ENCODE data around the gene ALLC. TPM values are rescaled to one million over a fixed set of nuclear protein-coding genes. Genes with fewer than 3 reads are reported as not detected.

ALLC gene
- total RNA-seq, 1 donor from 2014 or later, result not detected

DNA sequence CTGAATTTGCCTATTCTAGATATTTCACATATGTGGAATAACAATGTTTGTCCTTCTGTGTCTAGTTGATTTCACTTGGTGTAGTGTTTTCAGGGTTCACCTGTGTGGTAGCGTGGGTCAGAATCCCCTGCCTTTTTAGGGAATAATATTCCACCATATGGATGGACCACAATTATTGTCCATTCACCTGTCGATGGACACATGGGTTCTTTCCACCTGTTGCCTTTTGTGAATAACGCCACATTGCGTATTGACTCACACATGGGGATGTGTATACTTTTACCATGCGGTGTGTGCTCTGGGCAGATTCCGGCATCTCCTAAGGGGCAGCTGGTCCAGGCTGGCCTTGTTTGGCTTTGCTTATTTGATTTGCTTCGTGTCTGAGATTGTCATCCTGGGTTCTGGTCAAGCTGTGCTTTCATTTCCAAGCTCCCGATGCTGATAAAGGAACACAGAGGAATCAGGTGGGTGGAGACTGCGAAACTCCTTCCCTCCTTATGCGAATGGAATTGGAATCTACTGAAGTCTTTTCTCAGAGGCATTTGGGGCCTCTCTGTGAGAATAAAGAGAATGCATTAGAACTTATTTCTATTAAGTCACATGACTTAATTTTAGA is 18.9 kb upstream of the ALLC start:
- intact Hi-C loops (cut with micrococcal nuclease), result no loop called here

DNA sequence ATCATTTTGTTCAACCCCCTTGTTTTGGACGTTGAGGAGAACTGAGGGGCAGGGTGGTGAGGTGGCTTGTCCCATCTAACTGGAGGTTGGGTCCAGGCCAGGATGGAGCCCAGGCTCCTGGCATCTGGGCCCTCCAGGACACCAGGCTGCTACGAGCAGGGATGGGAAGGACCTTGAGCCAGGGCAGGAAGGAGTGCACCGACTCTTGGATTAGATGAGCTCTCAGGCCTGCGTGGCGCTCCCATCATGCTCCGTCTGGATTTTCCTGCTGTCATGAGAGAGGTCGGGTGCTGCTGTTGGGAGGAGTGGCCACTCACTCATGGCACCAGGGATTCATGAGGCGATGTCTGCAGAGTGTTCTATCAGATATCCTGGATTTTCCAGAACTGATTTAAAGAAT is 18.3 kb upstream of the ALLC start:
- intact Hi-C loops (cut with micrococcal nuclease), result no loop called here

DNA sequence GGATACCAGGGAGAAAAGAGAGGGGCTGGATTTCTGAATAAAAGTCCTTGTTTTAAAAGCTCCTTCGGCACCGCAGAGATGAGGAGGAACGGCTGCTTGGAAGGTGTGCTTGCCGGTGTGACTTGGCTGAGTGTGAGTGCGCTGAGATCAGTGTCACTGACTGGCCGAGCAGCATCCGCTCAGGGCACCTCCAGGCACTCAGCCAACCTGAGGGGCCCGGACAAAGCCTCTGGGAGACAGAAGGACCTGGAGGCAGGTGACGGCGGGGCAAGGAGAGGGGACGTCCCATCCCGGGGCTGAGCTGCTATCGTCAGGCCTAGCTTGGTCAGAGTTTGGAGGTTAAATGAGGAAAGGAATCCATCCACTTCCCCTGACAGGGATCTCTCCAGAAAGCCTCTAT is 16.8 kb upstream of the ALLC start:
- intact Hi-C loops (cut with micrococcal nuclease), result no loop called here

DNA sequence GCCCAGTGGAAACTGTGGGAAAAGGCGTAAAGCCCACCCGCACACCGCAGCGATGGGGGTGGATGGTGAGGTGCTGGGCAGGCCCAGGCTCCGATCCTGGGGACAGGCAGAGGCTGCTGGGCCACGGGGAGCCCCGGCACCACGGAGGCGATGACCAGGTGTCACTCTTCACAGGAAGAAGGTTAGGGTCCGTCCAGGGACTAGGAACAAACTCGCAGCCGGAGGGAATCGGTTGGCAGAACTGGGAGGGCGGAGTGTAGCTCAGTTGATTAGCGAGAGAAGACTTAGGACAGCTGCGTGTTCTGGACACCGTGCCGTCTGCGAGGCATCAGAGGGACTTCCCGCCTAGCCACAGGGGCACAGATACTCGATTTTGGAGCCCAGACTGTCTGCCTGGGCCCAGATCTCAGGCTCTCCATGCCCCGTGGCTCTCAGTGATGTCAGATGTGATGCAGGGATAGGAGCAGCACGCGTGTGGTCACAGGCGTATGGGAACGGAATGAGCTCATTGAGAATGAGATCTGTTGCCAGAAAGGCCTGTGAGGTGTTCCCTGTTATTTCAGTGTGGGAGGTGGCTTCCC is 16.1 kb upstream of the ALLC start:
- intact Hi-C loops (cut with micrococcal nuclease), result no loop called here

DNA sequence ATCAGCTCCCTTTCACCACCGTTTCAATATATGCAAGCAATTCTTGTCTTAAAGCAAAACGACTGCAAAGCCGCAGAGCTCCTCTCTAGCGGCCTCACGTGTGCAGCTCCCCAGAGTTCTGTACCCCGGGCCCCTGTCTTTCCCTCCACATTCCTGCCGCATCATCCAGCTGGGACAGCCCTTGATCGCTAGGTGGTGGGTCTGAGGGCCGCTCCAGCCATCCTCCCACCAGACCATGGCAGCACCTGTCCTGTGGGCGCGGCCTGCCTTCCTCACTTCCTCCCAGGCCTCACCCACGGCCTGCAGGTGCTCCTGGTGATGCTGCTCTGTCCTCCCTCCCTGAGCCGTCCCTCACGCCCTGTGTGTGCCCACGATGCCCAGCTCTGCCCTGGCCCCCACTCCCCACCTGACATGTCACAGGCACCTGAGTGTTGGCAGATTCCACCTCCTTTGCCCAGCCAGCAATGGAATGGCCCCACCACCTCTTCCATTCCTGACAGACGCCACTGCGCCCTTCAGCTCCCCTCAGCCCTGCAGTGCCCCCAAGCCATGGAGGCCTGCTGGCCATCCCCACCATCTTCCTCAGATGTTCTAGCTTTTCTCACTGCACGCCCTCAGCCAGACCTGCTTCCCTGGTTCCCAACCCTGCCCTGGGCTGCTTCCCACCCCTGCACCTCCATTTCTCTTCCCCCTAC is 15.3 kb upstream of the ALLC start:
- intact Hi-C loops (cut with micrococcal nuclease), result no loop called here

DNA sequence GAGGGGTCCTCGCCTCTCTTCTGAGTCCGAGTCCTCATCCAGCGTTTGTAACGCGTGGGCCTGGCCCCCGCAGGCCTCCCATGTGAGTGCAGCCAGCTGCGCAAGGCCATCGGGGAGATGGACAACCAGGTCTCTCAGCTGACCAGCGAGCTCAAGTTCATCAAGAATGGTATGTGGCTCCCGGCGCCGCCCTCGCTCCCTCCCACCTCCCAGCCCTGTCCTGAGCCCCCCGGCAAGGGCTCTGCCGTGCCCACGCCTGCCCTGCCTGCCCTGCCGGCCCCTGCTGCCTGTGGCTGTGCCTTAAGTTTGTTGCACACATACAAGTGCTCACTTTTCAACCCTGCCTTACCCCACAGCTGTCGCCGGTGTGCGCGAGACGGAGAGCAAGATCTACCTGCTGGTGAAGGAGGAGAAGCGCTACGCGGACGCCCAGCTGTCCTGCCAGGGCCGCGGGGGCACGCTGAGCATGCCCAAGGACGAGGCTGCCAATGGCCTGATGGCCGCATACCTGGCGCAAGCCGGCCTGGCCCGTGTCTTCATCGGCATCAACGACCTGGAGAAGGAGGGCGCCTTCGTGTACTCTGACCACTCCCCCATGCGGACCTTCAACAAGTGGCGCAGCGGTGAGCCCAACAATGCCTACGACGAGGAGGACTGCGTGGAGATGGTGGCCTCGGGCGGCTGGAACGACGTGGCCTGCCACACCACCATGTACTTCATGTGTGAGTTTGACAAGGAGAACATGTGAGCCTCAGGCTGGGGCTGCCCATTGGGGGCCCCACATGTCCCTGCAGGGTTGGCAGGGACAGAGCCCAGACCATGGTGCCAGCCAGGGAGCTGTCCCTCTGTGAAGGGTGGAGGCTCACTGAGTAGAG is 14.4 kb upstream of the ALLC start:
- intact Hi-C loops (cut with micrococcal nuclease), result no loop called here

DNA sequence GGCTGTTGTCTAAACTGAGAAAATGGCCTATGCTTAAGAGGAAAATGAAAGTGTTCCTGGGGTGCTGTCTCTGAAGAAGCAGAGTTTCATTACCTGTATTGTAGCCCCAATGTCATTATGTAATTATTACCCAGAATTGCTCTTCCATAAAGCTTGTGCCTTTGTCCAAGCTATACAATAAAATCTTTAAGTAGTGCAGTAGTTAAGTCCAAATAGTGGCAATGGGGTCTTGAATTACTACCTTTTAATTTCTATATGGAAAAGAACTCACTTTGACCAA is 13.8 kb upstream of the ALLC start:
- intact Hi-C loops (cut with micrococcal nuclease), result no loop called here

DNA sequence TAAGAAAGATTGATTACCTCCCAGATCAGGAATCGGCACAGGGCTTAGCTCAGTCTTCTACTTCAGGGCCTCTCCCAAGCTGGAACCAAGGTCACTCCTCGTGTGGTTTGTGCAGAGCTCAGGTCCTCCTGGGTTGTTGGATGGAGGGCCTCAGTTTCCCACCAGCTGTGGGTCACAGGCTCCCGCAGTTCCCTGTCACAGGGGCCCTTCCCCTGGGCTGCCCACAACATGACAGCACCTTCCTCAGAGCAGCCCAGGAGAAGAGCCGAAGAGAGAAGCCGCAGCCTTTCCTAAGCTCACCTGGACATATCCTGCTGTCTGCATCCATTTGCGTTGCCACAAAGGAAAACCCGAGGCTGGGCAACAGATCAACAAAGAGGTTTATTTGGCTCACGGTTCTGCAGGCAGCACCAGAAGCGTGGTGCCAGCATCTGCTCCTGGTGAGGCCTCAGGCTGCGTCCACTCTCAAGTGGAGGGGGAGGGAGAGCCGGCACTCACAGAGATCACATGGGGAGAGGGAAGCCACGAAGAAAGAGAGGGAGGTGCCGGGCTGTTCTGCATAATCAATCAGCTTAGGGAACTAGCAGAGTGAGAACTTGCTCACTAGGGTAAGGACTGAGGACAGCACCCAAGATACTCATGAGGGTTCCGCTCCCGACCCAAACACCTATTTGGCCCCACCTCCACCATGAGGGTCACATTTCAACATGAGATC is 13.0 kb upstream of the ALLC start:
- intact Hi-C loops (cut with micrococcal nuclease), result no loop called here

DNA sequence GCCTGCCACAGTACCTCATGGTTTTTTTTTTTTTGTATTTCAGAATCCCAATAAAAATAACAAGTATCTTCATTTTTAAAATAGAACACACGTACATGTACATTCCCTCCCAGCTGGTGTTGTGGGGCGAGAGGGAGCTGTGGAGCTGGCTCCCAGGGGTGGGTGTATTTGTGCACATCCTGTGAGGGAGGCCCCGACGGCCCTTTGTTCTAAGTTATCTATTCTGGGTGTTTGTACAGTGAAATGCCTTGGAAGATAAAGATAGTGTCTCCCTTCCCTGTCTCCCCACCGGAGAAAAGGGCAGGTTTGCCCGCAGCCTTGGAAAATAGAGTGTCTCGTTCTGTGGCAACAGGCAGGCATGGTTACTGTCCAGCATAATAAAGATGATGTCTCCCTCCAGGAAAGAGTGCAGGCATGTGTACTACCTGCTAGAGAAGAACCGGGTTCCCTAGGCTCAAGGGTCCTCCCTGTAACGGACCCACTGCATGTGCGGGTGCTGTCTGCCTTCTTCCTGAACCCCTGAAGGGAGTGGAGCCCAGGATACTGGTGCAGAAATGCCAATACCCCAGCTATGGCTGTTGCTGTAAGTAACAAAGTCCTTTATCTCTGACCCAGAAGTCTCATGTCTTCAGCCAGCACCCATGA is 12.1 kb upstream of the ALLC start:
- intact Hi-C loops (cut with micrococcal nuclease), result no loop called here

DNA sequence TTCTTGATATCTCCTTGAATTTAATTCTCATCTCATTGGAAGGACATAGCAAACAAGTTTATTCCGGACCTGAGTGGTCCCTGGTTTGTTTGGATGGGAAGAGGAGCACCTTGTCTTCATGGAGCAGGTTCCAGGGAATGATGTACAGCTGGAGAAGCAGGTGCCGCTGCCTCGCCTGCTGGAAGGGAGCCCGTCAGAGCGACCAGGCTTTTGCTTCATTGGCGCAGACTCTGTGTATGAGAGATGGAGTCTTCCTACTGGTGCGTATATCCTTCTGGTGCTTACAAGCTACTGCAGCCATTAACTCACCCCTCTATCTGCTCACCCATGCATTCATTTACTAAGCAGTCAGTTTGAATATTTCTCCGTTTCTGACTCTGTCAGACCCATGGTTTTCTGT is 11.6 kb upstream of the ALLC start:
- intact Hi-C loops (cut with micrococcal nuclease), result no loop called here

DNA sequence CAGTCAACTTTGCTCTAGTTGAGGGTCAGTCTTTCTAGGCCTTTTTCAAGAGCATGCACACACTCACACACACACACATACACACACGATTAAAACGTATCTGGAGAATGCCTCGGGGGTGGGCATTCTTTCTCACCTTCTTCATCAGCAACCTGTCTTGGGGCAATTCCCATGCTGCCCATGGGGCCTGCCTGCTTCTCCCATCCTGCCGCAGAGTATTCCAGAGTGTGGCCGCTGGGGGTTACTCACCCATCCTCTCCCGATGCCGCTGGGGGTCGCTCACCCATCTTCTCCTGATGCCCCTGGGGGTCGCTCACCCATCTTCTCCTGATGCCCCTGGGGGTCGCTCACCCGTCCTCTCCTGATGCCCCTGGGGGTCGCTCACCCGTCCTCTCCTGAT is 10.8 kb upstream of the ALLC start:
- intact Hi-C loops (cut with micrococcal nuclease), result no loop called here

DNA sequence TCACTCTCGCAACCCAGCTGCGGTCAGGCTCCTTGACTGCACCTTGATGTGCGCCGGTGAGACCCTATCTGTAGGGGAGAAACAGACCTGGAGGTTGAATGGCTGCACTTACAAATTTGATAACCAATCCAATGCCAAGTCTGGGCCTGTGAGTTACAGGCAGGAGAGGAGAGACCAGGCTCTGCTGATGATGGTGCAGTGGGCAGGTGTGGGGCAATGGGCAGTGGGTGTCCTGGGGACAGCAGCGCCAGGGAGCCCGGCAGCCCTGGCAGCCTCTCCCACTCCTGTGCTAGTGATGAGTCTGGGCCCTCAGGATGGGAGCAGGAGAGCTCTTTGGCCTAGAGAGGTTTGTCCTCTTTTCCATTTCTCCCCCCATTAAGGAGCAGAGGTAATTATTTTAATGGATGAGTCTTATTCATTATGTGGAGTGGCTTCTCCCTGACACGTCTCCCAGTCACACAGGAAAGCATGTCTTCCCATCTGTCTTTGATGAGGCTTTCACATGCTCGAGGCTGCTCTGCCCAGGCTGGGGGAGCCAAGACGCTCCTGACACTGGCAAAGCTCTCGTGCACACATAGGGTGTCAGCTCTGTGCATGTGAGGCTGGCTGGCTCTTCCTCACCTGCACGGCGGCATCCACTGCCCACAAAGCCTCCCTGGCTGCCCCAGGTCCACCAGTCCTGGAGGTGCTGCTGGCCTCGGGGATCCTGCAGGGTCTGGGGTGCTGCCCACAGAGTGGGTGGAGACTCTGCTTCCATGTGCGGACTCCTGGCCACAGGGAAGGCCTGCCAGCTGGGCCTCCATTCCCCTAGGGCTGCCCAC is 10.0 kb upstream of the ALLC start:
- intact Hi-C loops (cut with micrococcal nuclease), result no loop called here

DNA sequence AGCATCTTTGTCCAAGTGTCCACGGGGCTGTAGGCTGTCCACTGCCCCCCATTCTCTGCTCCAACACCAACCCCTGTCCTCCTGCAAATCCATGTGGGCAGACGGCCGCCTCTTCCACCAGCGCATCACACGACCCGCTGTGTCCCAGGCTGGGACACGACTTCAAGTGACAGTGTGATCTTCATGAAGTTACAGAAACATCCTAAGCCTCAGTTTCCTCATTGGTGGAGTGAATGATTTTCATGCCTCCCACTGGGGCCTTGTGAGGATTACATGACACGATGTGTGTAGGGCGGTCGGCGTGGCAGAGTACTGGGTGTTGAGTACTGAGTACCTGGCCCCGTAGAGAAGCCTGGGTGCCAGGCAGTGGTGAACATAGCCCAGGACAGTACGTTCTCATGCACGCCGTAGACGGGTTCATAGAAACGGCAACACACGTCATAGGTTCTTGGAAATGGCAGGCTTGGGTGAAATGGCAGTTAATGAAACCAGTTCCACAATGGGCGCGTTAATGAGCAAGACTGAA is 9.3 kb upstream of the ALLC start:
- intact Hi-C loops (cut with micrococcal nuclease), result no loop called here

DNA sequence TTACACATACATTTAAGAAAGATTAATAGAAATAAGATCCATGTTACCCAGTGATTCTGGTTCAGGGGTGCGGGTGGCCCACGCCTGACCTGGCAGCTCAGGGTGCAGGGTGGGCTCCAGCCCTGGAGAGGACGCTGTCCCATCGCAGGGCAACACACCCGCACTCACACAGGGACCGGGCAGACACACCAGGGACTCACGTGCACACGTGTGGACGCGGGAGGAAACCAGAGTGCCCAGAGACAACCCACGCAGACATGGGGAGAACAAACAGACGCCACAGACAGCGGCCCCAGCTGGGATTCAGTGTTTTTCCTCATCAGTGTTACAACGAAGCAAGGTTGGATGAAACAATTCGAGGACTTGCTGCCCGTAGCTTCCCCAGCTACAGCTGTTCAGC is 8.4 kb upstream of the ALLC start:
- intact Hi-C loops (cut with micrococcal nuclease), result no loop called here

DNA sequence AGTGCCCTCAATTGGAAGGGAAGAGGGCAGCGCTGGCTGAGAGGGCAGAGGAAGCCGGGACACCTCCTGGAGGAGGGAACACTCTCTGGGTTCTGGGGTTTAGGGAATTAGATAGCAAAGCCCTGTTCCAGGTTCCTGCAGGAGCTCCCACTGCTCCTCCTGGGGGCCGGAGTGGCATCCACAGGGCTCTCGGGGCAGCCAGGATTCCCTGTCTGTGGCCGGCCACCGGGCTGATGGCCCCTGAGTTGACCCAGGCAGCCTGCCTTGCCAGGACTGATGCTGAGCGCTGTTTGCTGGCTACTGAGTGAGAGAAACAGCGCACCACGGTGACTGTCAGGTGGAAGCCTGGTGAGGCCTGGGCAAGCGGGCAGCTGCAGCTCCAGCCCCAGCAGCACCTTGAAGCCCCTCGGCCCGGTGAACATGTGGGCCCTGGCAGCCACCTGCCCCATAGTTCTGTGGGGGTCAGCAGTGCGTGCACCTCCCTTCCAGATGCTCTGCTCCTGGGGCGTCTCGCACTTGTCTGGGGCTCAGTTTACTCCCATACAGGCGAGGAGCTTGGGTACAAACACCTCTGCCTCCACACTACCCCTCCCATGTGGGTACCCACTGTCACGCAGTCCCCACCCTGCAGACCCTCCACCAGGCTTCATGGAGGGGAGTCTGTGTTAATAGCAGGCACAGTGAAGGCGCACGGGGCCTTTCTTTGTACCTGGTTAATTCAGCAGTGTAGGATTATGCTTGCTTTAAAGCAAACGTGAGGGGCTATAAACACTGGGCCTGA is 7.7 kb upstream of the ALLC start:
- intact Hi-C loops (cut with micrococcal nuclease), result loop anchor here (5.0 kb wide), 1 partner anchor 43 kb away; no protein-coding TSS in a partner anchor

DNA sequence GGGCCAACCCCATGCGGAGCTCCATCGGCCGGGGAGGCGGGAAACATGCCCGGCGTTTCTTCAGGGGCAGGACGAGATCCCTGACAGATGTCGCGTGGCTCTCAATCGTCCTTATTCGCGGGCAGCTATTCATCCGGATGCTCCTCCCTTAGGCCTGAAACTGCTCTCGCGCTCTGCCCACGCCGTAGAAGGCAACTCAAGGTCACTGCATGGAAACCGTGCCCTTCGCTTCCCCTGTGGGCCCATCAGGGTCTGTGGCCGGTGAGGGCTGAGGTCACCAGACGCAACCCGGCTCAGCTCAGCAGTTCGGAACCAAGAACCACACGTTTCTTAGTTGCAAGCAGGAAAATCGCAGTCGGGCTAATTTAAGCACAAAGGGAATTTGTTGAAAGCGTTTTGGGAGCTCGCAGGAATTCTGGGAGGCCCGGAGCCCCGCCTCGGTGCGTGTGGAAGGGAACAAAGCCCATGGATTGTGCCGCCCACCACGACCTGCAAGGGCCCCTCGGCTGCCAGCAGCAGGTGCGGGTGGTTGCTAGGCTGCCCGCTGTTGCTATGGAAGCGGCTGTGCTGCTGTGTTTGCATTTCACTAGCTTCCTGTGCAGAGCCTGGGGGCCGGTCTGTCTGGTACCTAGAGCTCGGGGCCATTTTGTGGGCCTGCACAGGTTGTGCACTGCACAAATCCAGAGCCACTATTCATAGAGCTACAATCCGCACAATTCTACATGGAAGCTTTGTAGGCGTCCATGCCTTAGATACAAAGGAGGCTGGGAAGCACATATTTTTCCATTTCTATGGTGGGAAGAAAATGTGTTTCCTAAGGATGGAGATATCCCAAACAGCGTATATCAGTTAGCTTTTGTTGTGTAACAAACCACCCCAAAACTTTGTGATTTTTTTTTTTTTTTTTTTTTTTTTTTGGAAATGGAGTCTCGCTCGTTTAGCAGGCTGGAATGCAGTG is 6.0 kb upstream of the ALLC start:
- intact Hi-C loops (cut with micrococcal nuclease), result loop anchor here (1.0 to 5.0 kb wide), 7 partner anchors 45 to 275 kb away; partner anchors contain the start of genes ADI1, EIPR1, RNASEH1 and RPS7

DNA sequence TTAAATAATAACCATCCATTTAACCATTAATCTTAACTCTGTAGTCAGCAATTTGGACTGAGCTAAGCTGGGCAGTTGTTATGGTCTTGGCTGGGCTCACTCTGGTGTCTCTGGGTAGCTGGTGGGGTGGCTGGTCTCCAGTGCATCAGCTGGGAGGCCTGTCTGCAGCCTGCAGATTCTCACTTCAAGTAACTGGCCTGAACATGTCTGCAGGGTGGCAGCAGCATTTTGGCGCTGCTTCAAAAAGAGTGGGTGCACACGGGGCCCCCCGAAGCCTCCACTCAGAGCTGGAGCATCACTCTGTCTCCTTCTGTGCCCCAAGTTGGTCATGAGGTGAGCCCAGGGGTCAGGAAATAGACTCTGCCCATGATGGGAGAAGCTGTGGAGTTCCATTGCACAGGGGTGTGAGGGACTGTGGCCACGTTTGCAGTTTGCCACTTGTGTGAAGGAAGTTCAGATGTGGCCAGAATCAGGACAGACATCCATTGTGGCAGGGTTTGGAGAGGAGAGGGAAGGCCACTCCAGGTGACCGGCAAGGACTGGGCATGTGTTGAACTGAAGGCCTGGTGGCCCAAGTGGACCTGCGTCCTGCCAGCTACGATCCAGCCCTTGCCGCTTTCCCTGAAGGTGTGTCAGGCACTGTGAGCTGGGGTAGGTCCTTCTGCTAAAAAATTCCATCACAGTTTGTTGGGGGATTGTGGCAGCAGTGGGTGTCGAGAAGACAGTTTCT is 4.9 kb upstream of the ALLC start:
- intact Hi-C loops (cut with micrococcal nuclease), result loop anchor here (1.0 to 5.0 kb wide), 2 partner anchors 46 to 134 kb away; partner anchors contain the start of gene ADI1
